H1 (cell line): ENCODE measurements around the gene CDC14B. TPM values are rescaled to one million over a fixed set of nuclear protein-coding genes. Genes with fewer than 3 reads are reported as not detected.

ENCODE experiments used
- CTCF ChIA-PET: fragments of 300-600 bp; sonication (Branson Sonifier 250); formaldehyde crosslinking; loops from one replicate; lab custom pipeline; 2021; ENCODE audit not compliant: partially characterized antibody; lab: Charles Lee
- POLR2A ChIA-PET: fragments of 300-600 bp; sonication (Branson Sonifier 250); formaldehyde crosslinking; loops from one replicate; lab custom pipeline; 2021; ENCODE audit warnings: inconsistent platforms; ENCODE audit not compliant: partially characterized antibody; lab: Charles Lee
- DNase-seq, 2 experiments: peaks; one replicate each; pipeline versions ENCODE4 v3.0.0 to v3.0.0-alpha.2; 2010 to 2022; ENCODE audit warnings: low spot score in 2 of 2, low read depth in 1 of 2, mixed read lengths in 1 of 2
- FAIRE-seq: peaks from 2 replicates; lab custom pipeline; 2011; peaks lifted over from hg19 to GRCh38; lab: Jason Lieb, UNC
- H2AFZ ChIP-seq: 2 replicates; pipeline ENCODE4 v1.8.1; 2012; ENCODE audit warnings: low read length, inconsistent platforms
- H2AK5ac ChIP-seq: 2 replicates; pipeline ENCODE4 v1.6.1; 2013; ENCODE audit warnings: low read depth, low read length
- H2BK120ac ChIP-seq: replicated peaks from 2 replicates; pipeline ENCODE3; 2013; ENCODE audit warnings: low read depth, low read length, inconsistent platforms
- H2BK12ac ChIP-seq: 2 replicates; pipeline ENCODE4 v1.6.1; 2013; ENCODE audit warnings: low read depth, low read length
- H2BK15ac ChIP-seq: 2 replicates; pipeline ENCODE4 v1.6.1; 2013; ENCODE audit warnings: low read length
- H2BK20ac ChIP-seq: 2 replicates; pipeline ENCODE4 v1.6.1; 2013; ENCODE audit warnings: low read length
- H2BK5ac ChIP-seq: 2 replicates; pipeline ENCODE4 v1.6.1; 2013; ENCODE audit warnings: low read depth, low read length
- H3K14ac ChIP-seq: 2 replicates; pipeline ENCODE4 v1.6.1; 2013; ENCODE audit warnings: inconsistent platforms; ENCODE audit not compliant: insufficient read length
- H3K18ac ChIP-seq: 2 replicates; pipeline ENCODE4 v1.6.1; 2013; ENCODE audit warnings: low read length; ENCODE audit errors: extremely low read depth
- H3K23ac ChIP-seq: 2 replicates; pipeline ENCODE4 v1.6.1; 2013; ENCODE audit warnings: inconsistent platforms; ENCODE audit not compliant: insufficient read length
- H3K23me2 ChIP-seq: 2 replicates; pipeline ENCODE4 v1.6.1; 2013; ENCODE audit warnings: low read depth, low read length
- H3K27ac ChIP-seq: 2 replicates; pipeline ENCODE4 v1.6.1; 2011; ENCODE audit warnings: low read depth, low read length, inconsistent platforms
- H3K27me3 ChIP-seq, 4 experiments: replicated peaks in 1 of 4; 1 replicate in 1 of 4; 2 replicates in 3 of 4; pipeline versions ENCODE4 v1.6.1 to v1.8.1; 2011 to 2013; ENCODE audit warnings: low read length in 3 of 4, mild to moderate bottlenecking in 3 of 4, inconsistent platforms in 2 of 4, mixed read lengths in 2 of 4, moderate library complexity in 1 of 4; ENCODE audit not compliant: control insufficient read depth in 3 of 4, insufficient read depth in 3 of 4; ENCODE audit errors: extremely low read depth in 1 of 4
- H3K36me3 ChIP-seq, 4 experiments: 2 replicates each; pipeline versions ENCODE4 v1.6.1 to v1.8.1; 2011 to 2013; ENCODE audit warnings: mild to moderate bottlenecking in 4 of 4, low read length in 3 of 4, moderate library complexity in 2 of 4, control low read depth in 1 of 4, inconsistent platforms in 1 of 4; ENCODE audit not compliant: insufficient read depth in 4 of 4, control insufficient read depth in 2 of 4
- H3K4ac ChIP-seq: replicated peaks from 2 replicates; pipeline ENCODE3; 2013; ENCODE audit warnings: low read length, low read depth, mixed read lengths, inconsistent platforms; ENCODE audit not compliant: insufficient read length
- H3K4me1 ChIP-seq, 4 experiments: replicated peaks in 1 of 4; 1 replicate in 1 of 4; 2 replicates in 3 of 4; pipeline versions ENCODE4 v1.6.1 to v1.8.1; 2011 to 2013; ENCODE audit warnings: low read length in 3 of 4, inconsistent platforms in 2 of 4, mixed read lengths in 1 of 4; ENCODE audit not compliant: insufficient read depth in 4 of 4, control insufficient read depth in 3 of 4
- H3K4me2 ChIP-seq, 2 experiments: 2 replicates each; pipeline versions ENCODE4 v1.6.1 to v1.8.1; 2011 to 2013; ENCODE audit warnings: low read depth in 2 of 2, low read length in 2 of 2, control low read depth in 1 of 2, inconsistent platforms in 1 of 2, mild to moderate bottlenecking in 1 of 2; ENCODE audit not compliant: insufficient read depth in 1 of 2
- H3K4me3 ChIP-seq, 4 experiments: fragments of 200-600, 300-600 bp in 1 of 4; sonication (generic), shearing (Covaris generic), sonication (Bioruptor Twin) in 1 of 4; 2 replicates each; pipeline versions ENCODE4 v1.5.1 to v1.8.1; 2011 to 2016; ENCODE audit warnings: low read length in 4 of 4, low read depth in 3 of 4, control low read depth in 2 of 4, inconsistent platforms in 2 of 4, mild to moderate bottlenecking in 2 of 4, mixed read lengths in 1 of 4, moderate library complexity in 1 of 4; ENCODE audit not compliant: insufficient read depth in 2 of 4; ENCODE audit errors: extremely low read depth in 1 of 4
- H3K56ac ChIP-seq: replicated peaks from 2 replicates; pipeline ENCODE3; 2013; ENCODE audit warnings: low read depth, mild to moderate bottlenecking, mixed read lengths, low read length, inconsistent platforms; ENCODE audit not compliant: insufficient read length
- H3K79me1 ChIP-seq: 2 replicates; pipeline ENCODE4 v1.6.1; 2013; ENCODE audit warnings: low read depth, low read length, control low read depth
- H3K79me2 ChIP-seq, 2 experiments: 2 replicates each; pipeline versions ENCODE4 v1.6.1 to v1.8.1; 2012 to 2013; ENCODE audit warnings: low read length in 2 of 2, mild to moderate bottlenecking in 2 of 2, inconsistent platforms in 1 of 2; ENCODE audit not compliant: insufficient read depth in 2 of 2, control insufficient read depth in 1 of 2
- H3K9ac ChIP-seq, 4 experiments: replicated peaks in 1 of 4; 1 replicate in 1 of 4; 2 replicates in 3 of 4; pipeline versions ENCODE4 v1.6.1 to v1.8.1; 2011 to 2013; ENCODE audit warnings: low read depth in 3 of 4, low read length in 3 of 4, control low read depth in 2 of 4, mild to moderate bottlenecking in 2 of 4, moderate library complexity in 2 of 4, inconsistent platforms in 1 of 4; ENCODE audit errors: extremely low read depth in 1 of 4
- H3K9me3 ChIP-seq, 2 experiments: 2 replicates each; pipeline versions ENCODE4 v1.6.1 to v1.8.1; 2012 to 2013; ENCODE audit warnings: mild to moderate bottlenecking in 2 of 2, moderate library complexity in 2 of 2, control low read depth in 1 of 2, inconsistent platforms in 1 of 2, low read depth in 1 of 2, low read length in 1 of 2, mixed read lengths in 1 of 2; ENCODE audit not compliant: insufficient read depth in 2 of 2
- H4K20me1 ChIP-seq, 2 experiments: replicated peaks in 1 of 2; 2 replicates each; pipeline versions ENCODE3 to v1.8.1; 2011 to 2013; ENCODE audit warnings: inconsistent platforms in 2 of 2, low read length in 2 of 2, mild to moderate bottlenecking in 1 of 2; ENCODE audit not compliant: insufficient read depth in 2 of 2, control insufficient read depth in 1 of 2
- H4K5ac ChIP-seq: 2 replicates; pipeline ENCODE4 v1.6.1; 2013; ENCODE audit warnings: low read length, low read depth, mixed read lengths, inconsistent platforms; ENCODE audit not compliant: insufficient read length
- H4K8ac ChIP-seq: 2 replicates; pipeline ENCODE4 v1.8.0; 2013; ENCODE audit warnings: mild to moderate bottlenecking, moderate library complexity, low read length, inconsistent platforms; ENCODE audit not compliant: insufficient read depth; ENCODE audit errors: extremely low read depth
- H4K91ac ChIP-seq: replicated peaks from 2 replicates; pipeline ENCODE3; 2013; ENCODE audit warnings: low read length, mixed read lengths, inconsistent platforms; ENCODE audit not compliant: insufficient read length
- CHD1 ChIP-seq: IDR thresholded peaks from 2 replicates; pipeline ENCODE4 v1.6.1; 2012; ENCODE audit warnings: low read depth, low read length, improper control_type of control experiment
- CHD2 ChIP-seq: IDR thresholded peaks from 2 replicates; pipeline ENCODE4 v1.6.1; 2012; ENCODE audit warnings: low read length, improper control_type of control experiment
- CTBP2 ChIP-seq: IDR thresholded peaks from 2 replicates; pipeline ENCODE4 v1.7.0; 2011; ENCODE audit warnings: borderline replicate concordance, mild to moderate bottlenecking, moderate library complexity, mixed read lengths, low read length; ENCODE audit not compliant: insufficient read depth, insufficient read length
- FOSL1 ChIP-seq: IDR thresholded peaks from 2 replicates; pipeline ENCODE4 v1.6.1; 2011; ENCODE audit warnings: mild to moderate bottlenecking, low read depth, low read length, moderate library complexity; ENCODE audit not compliant: insufficient read depth
- KDM1A ChIP-seq: fragments of 200-600, 300-600 bp; sonication (generic); IDR thresholded peaks from 2 replicates; pipeline ENCODE4 v1.7.1; 2016; ENCODE audit warnings: mild to moderate bottlenecking, low read length, borderline replicate concordance
- POLR2A ChIP-seq, 2 experiments: IDR thresholded peaks; 1 replicate in 1 of 2; 2 replicates in 1 of 2; pipeline ENCODE4 v1.6.1; 2011; ENCODE audit warnings: low read depth in 2 of 2, low read length in 2 of 2, mild to moderate bottlenecking in 2 of 2; ENCODE audit errors: control extremely low read depth in 1 of 2
- RNF2 ChIP-seq: fragments of 200-900, 300-1000 bp; sonication (generic); IDR thresholded peaks from 2 replicates; pipeline ENCODE4 v1.7.1; 2016; ENCODE audit warnings: borderline replicate concordance, low read depth, mild to moderate bottlenecking, antibody characterized with exemption, low read length; ENCODE audit not compliant: poor library complexity, severe bottlenecking; ENCODE audit errors: missing control alignments
- RXRA ChIP-seq: IDR thresholded peaks from 2 replicates; pipeline ENCODE4 v1.6.1; 2011; ENCODE audit warnings: low read depth, mild to moderate bottlenecking, low read length, moderate library complexity; ENCODE audit not compliant: insufficient read depth
- SIRT6 ChIP-seq: IDR thresholded peaks from one replicate; pipeline ENCODE4 v1.7.1; 2012; ENCODE audit warnings: low read length, inconsistent platforms
- SRF ChIP-seq: IDR thresholded peaks from 2 replicates; pipeline ENCODE4 v1.6.1; 2011; ENCODE audit warnings: mild to moderate bottlenecking, low read depth, low read length, moderate library complexity
- TAF7 ChIP-seq: optimal IDR thresholded peaks from 2 replicates; pipeline ENCODE3; 2011; ENCODE audit warnings: low read depth, mild to moderate bottlenecking, inconsistent platforms, low read length, moderate library complexity, borderline replicate concordance
- TBP ChIP-seq: IDR thresholded peaks from 2 replicates; pipeline ENCODE4 v1.6.1; 2011; ENCODE audit warnings: low read depth, low read length, improper control_type of control experiment
- TCF12 ChIP-seq: IDR thresholded peaks from 2 replicates; pipeline ENCODE4 v1.6.1; 2011; ENCODE audit warnings: low read depth, mild to moderate bottlenecking, low read length
- TEAD4 ChIP-seq: IDR thresholded peaks from 2 replicates; pipeline ENCODE4 v1.6.1; 2012; ENCODE audit warnings: low read depth, low read length, inconsistent platforms, mixed read lengths
- YY1 ChIP-seq: IDR thresholded peaks from 2 replicates; pipeline ENCODE4 v1.6.1; 2011; ENCODE audit warnings: low read depth, mild to moderate bottlenecking, low read length
- ZNF274 ChIP-seq: IDR thresholded peaks from 2 replicates; pipeline ENCODE4 v1.7.0; 2012; ENCODE audit warnings: low read length, borderline replicate concordance; ENCODE audit errors: extremely low read depth
- WGBS, 2 experiments: shearing (Covaris generic) in 1 of 2; methylation state at CpG; one replicate each; pipeline versions ENCODE4 v1.1.6 to v1.1.7; 2013 to 2015; ENCODE audit warnings: low lambda C conversion rate in 2 of 2, mixed read lengths in 2 of 2, inconsistent platforms in 1 of 2, low coverage in 1 of 2, missing lambda C conversion rate in 1 of 2; ENCODE audit not compliant: insufficient replicate concordance in 2 of 2, insufficient coverage in 1 of 2, insufficient read length in 1 of 2; ENCODE audit errors: extremely low coverage in 1 of 2, missing lambda C conversion rate in 1 of 2; 5-methylcytosine and 5-hydroxymethylcytosine counted together
- polyA plus RNA-seq, 7 experiments: library from polyadenylated mRNA; depleted of rRNA in 3 of 7; stranded (reverse) in 5 of 7; unstranded in 2 of 7; fragments of >200 nt in 5 of 7; fragments of 200-250 nt in 2 of 7; gene quantifications; 1 replicate in 5 of 7; 2 replicates in 1 of 7; 4 replicates in 1 of 7; pipeline versions ENCODE4 v1.2.1 to v1.2.3, GENCODE V29; 2011 to 2013; ENCODE audit warnings: missing spikeins in 2 of 7, mixed read lengths in 2 of 7
- total RNA-seq: library from RNA; stranded (reverse); fragmentation: NEBNext Ultra II Directional; extraction: Animal tissue kit (Norgen Biotek cat#: 25700); gene quantifications from 2 replicates; pipeline ENCODE4 v1.2.1, GENCODE V29; 2021

CDC14B gene
- total and polyA plus RNA-seq, 2 of the 8 experiments (the other 6 are each of a cell fraction or from before 2014, with no cell fraction given) = 17.2 to 44.6 TPM

GRCh38 chr9:96485280-96485679 is 134.4 kb downstream of the CDC14B start:
- H3K14ac ChIP-seq = no peak overlapping the region
- no peaks in the 10 kb centered on the region for H3K9me3 ChIP-seq
- H3K36me3 ChIP-seq = peaks cover 0 to 22% (median 7%) of the 10 kb centered on the region in 4 experiments; a peak in 4 of 8 replicates
- no peaks in the 10 kb centered on the region for H3K4me1 ChIP-seq
- H2AFZ ChIP-seq = no peak overlapping the region
- H3K4me3 ChIP-seq = no peak overlapping the region
- no peaks in the 10 kb centered on the region; the same call in 1 of the 2 replicates for H3K79me1 ChIP-seq
- H2BK20ac ChIP-seq = no peak overlapping the region
- H3K27ac ChIP-seq = no peak overlapping the region
- H3K23ac ChIP-seq = no peak overlapping the region
- no peak overlapping the region for H4K8ac ChIP-seq
- WGBS, 2 experiments = 95% methylated on average over 14 of the region's 16 CpGs; no CpG with 5 or more reads in 1 of the 2 experiments
- FAIRE-seq (no peak), DNase-seq (no peak)
- no peak overlapping the region for H3K9ac ChIP-seq
- CTCF ChIA-PET = interaction anchor here (1.2 to 1.9 kb wide), 4 partner anchors 11 to 43 kb away, joined by 4 to 5 read pairs (median 4); no protein-coding TSS in a partner anchor
- H4K5ac ChIP-seq = no peak overlapping the region
- H2BK15ac ChIP-seq = no peak overlapping the region
- H2AK5ac ChIP-seq = no peak overlapping the region
- no peak overlapping the region for H3K4ac ChIP-seq
- no peak overlapping the region for H2BK120ac ChIP-seq
- peaks cover 0 to 7% of the 10 kb centered on the region in 2 experiments for H4K20me1 ChIP-seq
- H3K18ac ChIP-seq = no peak overlapping the region
- no peak overlapping the region for H3K56ac ChIP-seq
- no peaks in the 10 kb centered on the region for H3K79me2 ChIP-seq
- POLR2A ChIA-PET = no interaction called here
- no peak overlapping the region for H4K91ac ChIP-seq
- no peaks in the 10 kb centered on the region for H3K23me2 ChIP-seq
- no peak overlapping the region for H3K4me2 ChIP-seq
- H3K27me3 ChIP-seq = no peaks in the 10 kb centered on the region
- H2BK12ac ChIP-seq = no peak overlapping the region
- no peak overlapping the region for H2BK5ac ChIP-seq
- TF ChIP-seq KDM1A (no peak), TBP (no peak), CHD1 (no peak), TEAD4 (no peak), TAF7 (no peak), RNF2 (no peak), YY1 (no peak), CTBP2 (no peak), SIRT6 (no peak), RXRA (no peak), SRF (no peak), TCF12 (no peak), POLR2A (IDR thresholded peaks at IDR 0.05; ENCODE audit: control extremely low read depth in 1 of 2, low read depth in 2 of 2, low read length in 2 of 2) (no peak), CHD2 (no peak), FOSL1 (no peak), ZNF274 (no peak)
